PFSK-1 (cell line): ENCODE results near the gene STAMBPL1.

Experiments used
- FOXP2 ChIP-seq: optimal IDR thresholded peaks from 2 replicates; pipeline ENCODE3; 2011; ENCODE audit warnings: borderline replicate concordance, control low read depth, inconsistent platforms; ENCODE audit not compliant: insufficient read depth; ENCODE audit errors: extremely low read length, extremely low read depth
- POLR2AphosphoS5 ChIP-seq: IDR thresholded peaks from 2 replicates; pipeline ENCODE4 v1.6.1; 2012; ENCODE audit warnings: low read depth, mild to moderate bottlenecking, control low read depth, low read length, moderate library complexity
- REST ChIP-seq, 2 experiments: IDR thresholded peaks; 2 replicates each; pipeline versions ENCODE4 v1.6.1 to v1.8.0; 2011 to 2012; ENCODE audit warnings: low read depth in 2 of 2, low read length in 2 of 2, control low read depth in 1 of 2, inconsistent platforms in 1 of 2, mild to moderate bottlenecking in 1 of 2, moderate library complexity in 1 of 2; ENCODE audit not compliant: insufficient read depth in 1 of 2
- SIN3A ChIP-seq: IDR thresholded peaks from 2 replicates; pipeline ENCODE4 v1.6.1; 2012; ENCODE audit warnings: mild to moderate bottlenecking, low read length, moderate library complexity, borderline replicate concordance; ENCODE audit not compliant: insufficient read depth
- TAF1 ChIP-seq: IDR thresholded peaks from 2 replicates; pipeline ENCODE4 v1.6.1; 2012; ENCODE audit warnings: low read length, control low read depth, borderline replicate concordance; ENCODE audit not compliant: insufficient read depth

STAMBPL1 gene

GRCh38 chr10:88890681-88891381, 10.8 kb downstream of the STAMBPL1 start:
- TF ChIP-seq POLR2AphosphoS5 = no peak
- no peak for TF ChIP-seq SIN3A
- TF ChIP-seq REST (IDR thresholded peaks at IDR 0.05; ENCODE audit: insufficient read depth in 1 of 2, low read depth in 2 of 2, low read length in 2 of 2) = no peak
- TF ChIP-seq TAF1 = no peak
- TF ChIP-seq FOXP2 = no peak

GRCh38 chr10:88892222-88892967, 12.3 kb downstream of the STAMBPL1 start:
- TF ChIP-seq REST (IDR thresholded peaks at IDR 0.05; ENCODE audit: insufficient read depth in 1 of 2, low read depth in 2 of 2, low read length in 2 of 2) (no peak), POLR2AphosphoS5 (no peak), FOXP2 (no peak), SIN3A (no peak), TAF1 (no peak)

GRCh38 chr10:88893611-88894010, 13.6 kb downstream of the STAMBPL1 start:
- TF ChIP-seq SIN3A = no peak
- no peak for TF ChIP-seq TAF1

GRCh38 chr10:88895250-88895649, 15.2 kb downstream of the STAMBPL1 start:
- TF ChIP-seq POLR2AphosphoS5 (no peak), TAF1 (no peak), FOXP2 (no peak), SIN3A (no peak), REST (IDR thresholded peaks at IDR 0.05; ENCODE audit: insufficient read depth in 1 of 2, low read depth in 2 of 2, low read length in 2 of 2) (no peak)

GRCh38 chr10:88896372-88896993, 16.4 kb downstream of the STAMBPL1 start:
- TF ChIP-seq SIN3A (no peak), REST (IDR thresholded peaks at IDR 0.05; ENCODE audit: insufficient read depth in 1 of 2, low read depth in 2 of 2, low read length in 2 of 2) (no peak), POLR2AphosphoS5 (no peak), FOXP2 (no peak), TAF1 (no peak)
